NCI-H460 (cell line): ENCODE data around the gene SLC9A9. TPM values are rescaled to one million over a fixed set of nuclear protein-coding genes. Genes with fewer than 3 reads are reported as not detected.
"Not testable (repeated sequence)": the region's sequence is repeated elsewhere in the genome, so short reads cannot be mapped to it uniquely, and the experiment has no call there.

Experiments used
- DNase-seq: peaks from one replicate; pipeline ENCODE4 v3.0.0-alpha.2; 2016; ENCODE audit warnings: low read depth; ENCODE audit errors: extremely low read depth
- total RNA-seq: library from RNA; depleted of rRNA; stranded (reverse); fragments of >200 nt; shearing (Covaris generic); gene quantifications from 2 replicates; pipeline ENCODE4 v1.2.3, GENCODE V29; 2014

SLC9A9 gene
- total RNA-seq, 1 experiment from 2014 or later = 1.1 TPM

DNA sequence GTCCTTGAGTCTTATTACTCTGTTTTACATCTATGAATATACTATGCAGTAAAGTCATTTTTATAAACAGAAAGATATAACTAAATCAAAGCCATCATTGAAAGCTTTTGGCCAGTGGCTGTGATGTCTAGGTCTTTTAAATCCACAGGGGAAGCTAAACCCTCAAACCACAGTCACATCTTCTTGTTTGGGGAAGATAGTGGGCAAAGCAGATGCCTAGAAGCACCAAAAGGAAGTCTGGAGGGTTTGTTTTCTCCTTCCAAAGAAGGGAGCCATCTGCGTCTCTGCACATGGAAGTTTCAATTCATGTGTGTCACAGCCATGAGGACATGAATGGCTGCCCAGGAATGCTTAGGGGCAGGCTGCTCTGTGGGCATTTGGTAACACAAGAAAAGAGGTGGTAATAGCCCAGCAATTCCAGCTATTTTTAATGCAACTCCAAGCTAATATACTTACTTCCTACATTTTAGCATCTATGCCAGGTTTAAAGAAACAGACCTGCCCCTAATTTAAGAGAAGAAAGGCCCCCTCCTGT is 322.2 kb downstream of the SLC9A9 start:
- no peak for DNase-seq

DNA sequence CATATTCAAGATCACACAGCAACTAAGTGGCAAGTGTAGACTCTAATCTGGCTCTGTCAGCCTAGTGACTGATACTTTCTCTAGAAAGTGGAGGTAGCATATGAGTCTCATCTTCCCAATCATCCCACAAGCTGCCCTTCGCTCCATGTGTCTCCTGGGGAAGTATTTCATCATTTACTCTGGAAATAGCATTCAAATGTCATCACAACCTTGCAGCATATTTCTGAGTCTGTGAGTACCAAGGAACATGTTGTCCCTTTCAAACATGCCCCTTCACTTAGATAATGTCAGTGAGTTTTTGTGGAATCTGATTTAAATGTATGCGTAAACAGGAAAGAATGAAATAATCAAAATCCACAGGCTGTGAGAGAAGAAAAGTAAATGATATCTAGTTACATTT is 322.9 kb downstream of the SLC9A9 start:
- DNase-seq = no peak

DNA sequence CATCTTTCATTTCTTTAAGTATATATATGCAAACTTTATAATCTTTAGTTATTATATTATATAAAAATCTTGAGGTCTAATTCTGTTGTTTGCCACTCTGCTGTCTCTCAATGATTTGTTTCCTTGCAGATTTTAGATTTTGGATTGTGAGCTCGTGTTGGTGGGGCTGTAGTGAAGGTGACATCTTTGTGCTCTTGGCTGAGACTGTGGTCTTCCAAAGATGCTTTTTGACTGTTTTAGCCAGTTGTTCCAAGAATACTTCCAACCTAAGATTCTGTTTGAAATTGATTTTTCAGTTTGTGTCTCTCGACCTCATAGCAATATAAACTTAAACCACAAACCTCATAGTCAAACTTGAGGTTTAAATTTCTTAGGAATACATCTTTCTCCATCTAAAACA is 326.5 kb downstream of the SLC9A9 start:
- no peak for DNase-seq

DNA sequence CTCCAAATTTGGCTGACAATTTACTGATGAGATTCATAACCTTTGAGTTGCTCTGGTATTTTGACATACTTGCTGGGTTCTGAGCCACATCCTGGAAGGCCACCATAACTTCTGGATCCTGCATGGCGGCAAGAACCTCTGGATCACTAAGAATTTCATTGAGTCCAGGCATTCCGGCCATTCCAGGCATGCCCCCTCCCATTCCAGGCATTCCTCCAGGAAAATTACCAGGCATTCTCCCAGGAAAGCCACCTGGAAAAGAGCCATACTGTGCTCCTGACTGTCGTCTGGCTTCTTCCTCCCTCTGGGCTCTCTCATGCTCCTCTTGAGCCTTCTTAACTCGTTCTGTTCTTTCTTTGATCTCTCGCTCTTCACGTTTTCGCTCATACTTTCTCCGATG is 331.1 kb downstream of the SLC9A9 start:
- DNase-seq = not testable (repeated sequence)

DNA sequence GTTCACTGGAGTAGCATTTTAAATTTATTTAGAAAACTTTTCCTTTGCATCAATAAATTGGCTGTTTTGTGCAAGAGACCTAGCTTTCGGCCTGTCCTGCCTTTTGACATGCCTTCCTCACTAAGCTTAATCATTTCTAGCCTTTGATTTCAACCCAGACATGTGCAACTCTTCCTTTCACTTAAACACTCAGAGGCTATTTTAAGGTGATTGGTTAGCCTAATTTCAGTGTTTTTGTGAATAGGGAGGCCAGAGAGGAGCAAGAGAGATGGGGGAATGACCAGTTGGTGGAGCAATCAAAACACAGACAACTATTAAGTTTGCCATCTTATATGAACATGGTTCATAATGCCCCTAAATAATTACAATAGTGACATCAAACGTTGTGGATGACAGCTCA is 333.4 kb downstream of the SLC9A9 start:
- no peak for DNase-seq

DNA sequence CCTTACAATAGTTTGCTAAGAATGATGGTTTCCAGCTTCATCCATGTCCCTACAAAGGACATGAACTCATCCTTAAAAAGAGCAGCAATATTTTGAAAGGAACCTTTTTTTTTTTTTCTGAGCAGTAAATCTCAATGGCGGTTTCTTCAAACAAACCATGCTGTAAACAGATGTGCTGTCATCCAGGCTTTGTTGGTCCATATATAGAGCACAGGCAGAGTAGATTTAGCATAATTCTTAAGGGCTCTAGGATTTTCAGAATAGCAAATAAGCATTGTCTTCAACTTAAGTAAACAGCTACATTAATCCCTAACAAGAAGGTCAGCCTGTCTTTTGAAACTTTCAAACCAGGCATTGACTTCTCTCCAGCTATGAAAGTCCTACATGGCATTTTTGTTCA is 334.2 kb downstream of the SLC9A9 start:
- DNase-seq = no peak

DNA sequence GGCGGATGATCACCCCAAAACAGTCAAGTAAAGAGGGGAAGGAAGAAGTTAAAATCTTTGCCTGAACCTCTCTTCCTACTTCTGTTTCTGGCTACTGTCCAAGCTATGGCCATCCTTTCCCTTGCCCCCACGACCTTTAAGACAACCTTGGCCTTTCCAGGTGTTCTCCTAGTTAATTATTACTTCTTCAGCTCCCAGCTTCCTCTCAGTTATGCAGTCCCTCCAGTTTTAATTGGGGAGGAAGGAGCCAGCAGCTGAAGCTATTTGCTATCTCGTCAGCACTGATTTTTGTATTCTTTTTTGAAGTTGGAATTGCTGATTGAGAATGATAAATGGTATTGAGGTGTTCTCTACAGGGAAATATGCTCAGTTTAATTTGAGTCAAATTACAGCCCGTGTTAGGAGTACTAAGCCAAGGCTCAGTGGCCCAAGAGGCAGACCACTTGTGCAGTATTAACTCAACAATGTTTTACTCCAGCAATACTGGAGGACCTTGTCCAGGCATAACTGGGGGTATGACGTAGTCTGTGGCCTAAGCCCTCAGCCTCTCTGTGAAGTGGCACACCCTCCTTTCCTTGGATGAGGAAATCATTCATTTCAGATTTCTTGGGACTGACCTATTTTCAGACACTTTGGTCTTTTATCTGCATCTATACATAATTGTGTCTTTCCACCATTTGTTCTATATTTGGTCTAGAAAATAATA is 336.9 kb downstream of the SLC9A9 start:
- DNase-seq = no peak

DNA sequence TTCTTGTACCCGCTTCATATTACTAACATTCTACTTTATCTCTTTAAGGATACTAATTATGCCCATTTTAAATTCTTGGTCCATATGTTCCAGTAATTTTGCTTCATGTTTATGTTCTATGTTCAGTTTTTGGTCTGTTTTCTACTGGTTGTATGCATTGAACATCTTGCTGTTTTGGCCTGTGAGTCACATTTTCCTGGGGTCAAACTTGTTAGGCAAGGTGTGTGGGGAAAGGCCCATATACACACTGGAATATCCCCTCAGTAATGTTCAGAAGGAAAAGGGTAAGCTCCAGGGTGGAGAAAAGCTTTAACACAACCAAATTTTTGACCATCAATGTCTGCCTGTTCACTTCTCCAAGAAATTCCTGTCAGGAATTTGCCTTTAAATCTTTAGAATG is 337.7 kb downstream of the SLC9A9 start:
- no peak for DNase-seq

DNA sequence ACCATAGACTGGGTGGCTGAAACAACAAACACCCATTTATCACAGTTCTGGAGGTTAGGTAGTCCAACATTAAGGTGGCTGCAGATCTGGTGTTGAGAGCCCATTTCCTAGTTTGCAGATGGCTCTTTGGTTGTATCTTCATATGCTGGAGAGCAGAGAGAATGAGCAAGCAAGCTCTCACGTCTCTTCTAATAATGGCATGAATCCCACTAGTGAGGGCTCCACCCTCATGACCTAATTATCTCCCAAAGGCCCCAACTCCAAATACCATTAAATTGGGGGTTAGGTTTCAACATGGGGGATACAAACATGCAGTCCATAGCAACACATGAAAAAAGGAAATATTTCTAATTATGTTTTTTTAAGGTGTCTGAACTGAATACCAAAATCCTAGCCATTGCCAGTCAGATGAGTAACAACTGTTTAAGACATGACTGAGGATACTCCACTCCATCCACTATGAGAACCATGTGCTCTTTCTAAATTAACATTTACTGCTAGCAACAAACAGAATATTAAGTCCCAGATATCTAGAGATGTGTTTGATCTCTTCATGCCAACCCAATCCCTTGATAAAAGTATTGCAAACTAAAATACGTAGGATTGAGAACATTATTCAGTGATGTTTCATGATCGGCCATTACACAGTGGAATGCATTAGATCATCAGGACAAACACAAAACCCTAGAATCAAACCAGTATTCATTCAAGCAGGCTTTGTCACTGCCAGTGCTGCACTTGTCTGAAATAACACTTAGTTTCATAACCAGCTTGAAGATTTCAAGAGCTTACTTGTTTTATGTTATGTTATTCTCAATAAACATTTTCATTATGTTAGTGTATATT is 340.3 kb downstream of the SLC9A9 start:
- no peak for DNase-seq

DNA sequence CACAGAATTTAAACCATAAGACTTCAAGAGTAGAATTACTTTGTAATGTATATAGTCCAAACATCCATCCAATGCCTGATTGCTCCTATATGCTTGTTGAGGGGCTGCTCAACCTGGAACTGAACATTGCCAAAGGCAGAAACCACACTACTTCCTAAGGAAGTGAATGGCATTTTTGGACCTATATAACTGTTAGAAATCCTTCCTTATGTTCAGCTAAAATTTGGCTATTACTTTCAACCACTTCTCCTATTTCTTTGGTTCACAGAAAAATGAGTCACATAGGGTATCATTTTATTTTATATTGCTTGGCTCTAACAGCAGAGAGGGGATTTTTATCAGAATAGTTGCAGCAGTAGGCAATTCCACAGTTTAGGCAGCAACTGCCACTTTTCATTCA is 342.1 kb downstream of the SLC9A9 start:
- no peak for DNase-seq

DNA sequence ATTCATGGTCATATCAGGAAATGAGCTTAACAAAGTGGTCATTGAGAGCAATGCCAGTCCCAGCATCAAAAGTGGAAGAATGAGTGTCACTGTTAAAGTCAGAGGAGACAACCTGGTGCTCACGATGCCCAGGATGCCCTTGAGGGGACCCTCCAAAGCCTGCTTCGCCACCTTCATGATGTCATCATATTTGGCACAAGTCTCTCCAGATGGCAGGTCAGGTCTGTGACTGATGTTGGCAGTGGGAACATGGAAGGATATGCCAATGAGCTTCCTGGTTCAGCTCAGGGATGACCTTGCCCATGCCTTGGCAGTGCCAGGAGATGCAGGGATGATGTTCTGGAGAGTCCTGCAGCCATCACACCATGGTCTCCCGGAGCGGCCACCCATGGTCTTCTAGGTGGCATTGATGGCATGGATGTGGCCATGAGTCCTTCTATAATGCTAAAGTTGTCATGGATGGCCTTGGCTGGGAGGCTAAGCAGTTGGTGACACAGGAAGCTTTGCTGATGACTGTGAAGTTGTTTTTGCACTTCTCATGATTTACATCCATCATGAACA is 344.9 kb downstream of the SLC9A9 start:
- no peak for DNase-seq

DNA sequence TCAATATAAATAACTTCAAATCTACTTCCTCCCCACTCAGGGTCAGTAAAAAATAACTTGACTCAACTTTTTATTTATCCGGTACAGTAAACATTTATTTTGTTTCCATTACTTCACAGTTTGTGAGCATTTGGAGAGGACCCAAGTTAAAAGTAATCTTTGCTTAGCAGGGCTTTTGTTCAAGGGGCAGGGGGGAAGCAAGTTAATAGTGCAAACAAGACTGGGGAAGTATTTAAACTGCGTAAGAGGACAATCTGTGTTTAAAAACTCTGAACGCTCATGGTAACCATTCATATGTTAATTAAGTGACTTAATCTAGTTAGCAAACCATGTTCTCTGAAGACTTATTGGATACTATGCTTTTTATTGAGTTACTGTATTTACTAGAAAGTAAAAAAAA is 346.2 kb downstream of the SLC9A9 start:
- no peak for DNase-seq

DNA sequence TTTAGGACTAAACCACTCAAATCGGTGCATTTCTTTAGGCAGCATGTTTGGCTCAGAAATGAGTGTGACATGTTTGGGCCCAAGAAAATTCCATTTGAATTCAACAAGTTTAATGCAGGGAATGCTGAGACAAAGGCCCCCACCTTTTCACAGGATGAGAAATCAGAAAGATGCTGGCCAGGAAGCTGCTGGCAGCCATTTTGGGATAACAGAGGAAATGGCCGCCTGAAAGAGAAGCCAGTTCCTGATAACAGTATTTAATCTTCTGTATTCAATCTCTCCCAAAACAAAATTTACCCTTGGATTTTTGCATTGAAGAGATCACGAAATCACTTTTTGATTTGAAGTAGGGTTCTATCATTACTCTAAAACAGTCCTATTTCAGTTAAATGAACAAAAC is 350.9 kb downstream of the SLC9A9 start:
- no peak for DNase-seq

DNA sequence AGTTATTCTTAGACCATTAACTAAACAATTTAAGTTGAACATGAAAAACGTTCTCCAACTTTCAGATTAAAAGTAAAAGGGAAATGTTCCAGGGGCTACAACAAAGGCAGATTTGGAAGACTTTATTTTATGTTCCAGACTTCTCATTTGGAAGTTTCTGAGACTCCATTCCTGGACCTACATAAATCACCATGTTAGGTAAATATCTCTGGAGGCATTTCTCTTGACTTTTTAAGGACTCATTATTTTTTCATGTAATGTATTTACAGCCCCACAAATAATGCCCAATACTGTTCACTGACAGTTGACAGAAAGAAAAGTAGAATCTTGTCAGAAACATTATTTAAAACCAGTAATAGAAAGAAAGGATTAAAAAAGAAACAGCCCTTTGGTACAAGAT is 352.1 kb downstream of the SLC9A9 start:
- DNase-seq = no peak

DNA sequence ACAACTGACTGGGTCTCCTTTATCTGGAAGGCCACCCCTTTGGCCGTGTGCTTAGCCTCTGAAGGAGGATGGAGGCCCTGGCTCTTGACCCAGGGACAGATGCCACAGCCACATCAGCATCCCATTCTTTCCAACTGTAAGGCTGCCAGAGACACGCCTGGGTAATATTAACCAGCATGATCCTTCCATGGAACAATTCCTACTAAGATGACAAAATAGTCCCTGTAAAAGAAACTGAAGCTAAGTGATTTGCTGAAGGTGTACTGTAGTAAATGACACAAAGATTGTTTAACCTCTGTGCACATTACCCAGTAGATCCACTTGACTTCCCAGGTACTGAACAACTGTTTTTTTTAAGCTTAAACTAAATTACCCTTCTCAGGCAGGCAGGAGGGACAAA is 352.7 kb downstream of the SLC9A9 start:
- no peak for DNase-seq

DNA sequence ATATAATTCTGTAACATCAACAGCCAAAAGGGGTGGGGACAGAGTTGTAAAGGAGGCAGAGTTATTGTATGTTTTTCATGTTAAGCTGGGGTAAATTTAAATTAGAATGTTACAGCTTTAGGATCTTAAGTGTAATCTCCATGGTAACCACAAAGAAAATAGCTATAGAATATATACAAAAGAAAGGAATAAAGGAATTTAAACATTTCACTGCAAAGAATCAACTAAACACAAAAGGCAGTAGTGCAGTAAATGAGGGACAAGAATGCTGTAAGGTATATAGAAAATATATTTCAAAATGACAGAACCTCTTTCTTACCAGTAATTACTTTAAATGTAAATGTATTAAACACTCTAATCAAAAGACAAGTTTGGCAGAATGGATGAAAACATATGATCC is 361.7 kb downstream of the SLC9A9 start:
- DNase-seq = no peak

DNA sequence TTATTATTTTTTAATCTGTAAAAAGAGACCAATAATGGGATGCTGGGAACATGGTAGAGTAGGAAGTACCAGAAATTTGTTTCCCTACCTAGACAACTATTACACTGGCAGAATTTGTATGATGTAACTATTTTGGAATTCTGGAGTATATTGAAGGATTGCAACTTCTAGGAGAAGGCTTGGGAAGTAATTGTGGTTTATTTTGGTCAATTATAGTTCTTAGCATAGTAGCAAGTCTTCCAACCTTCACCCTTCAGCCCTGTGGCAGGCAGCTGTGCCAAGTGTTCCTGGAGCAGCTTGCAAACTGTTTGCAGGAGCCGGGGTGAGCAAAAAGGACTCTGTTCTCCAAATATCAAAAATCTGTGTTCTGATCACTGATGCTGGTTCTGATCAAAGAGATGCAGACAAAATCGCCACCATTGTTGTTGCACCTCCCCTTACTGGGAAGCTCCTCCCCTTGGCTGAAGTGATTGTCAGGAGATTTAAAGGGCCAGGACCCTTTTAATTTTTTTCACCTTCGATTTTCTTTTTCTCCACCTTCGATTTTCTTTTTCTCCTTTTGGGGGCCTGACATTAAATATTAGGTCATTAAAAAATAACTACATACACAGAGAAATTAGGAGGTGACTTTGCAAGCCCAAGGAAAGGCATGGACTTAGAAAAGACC is 363.3 kb downstream of the SLC9A9 start:
- no peak for DNase-seq

DNA sequence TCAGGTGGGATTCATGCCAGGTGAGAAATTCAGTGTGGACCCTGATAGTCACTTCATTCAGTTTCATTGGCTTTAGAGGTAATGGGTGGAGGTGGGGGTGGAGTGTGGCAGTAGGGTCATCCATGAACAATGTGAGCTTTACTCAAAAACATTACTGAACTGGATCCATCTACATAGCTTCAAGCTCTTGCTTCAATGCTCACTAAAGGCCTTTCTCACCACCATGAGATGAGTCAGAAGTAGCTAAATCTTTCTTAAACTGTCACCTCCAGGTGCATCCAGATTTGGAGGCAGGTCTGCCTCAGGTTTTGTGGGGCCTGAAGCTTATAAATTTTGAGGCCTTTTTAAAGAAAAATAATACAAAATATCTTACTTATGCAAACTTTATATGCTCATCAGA is 365.1 kb downstream of the SLC9A9 start:
- no peak for DNase-seq

DNA sequence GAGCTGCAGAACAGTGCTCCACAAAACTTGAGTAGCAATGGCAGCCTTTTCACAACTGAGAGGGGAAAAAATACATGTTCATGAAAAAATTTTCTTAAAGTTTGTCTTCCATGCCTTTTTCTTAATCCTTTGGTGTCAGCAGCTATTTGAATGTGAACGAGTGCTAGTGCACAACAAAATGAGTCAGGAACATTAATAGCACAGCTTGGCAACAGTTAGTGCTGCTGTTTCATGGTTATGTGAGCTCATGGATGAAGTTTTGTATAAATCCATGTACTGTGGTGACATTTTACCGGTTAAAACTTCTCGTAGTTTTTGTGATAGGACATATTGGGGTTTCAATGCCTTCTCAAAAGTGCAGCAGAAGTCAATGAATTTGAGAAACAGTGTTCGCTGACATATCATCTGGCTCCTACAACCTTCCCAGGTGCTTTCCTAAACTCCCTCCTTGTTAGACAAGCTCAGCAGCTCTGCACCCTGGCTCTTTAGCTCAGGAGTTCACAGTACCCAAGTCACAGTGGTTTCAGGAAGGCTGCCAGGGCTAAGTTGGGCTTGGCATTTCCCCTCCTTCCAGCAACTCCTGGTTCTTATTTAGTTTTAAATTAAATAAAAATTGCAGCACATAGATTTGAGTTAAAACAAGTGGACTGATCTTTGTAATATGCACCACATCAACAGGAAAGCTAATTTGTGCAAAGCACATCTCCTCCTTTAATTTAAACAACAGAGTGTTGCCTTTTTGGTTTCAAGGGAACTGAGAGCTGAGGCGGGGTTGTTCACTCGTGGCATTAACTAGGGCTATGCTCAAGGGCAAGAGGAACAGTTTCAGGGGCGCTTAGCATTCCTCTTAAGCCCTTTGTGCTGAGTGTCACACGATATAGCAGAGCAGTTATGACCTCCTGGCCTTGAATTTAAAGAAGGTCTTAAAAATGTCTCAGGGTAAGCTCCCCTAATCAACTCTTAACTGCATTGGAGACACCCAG is 365.9 kb downstream of the SLC9A9 start:
- no peak for DNase-seq

DNA sequence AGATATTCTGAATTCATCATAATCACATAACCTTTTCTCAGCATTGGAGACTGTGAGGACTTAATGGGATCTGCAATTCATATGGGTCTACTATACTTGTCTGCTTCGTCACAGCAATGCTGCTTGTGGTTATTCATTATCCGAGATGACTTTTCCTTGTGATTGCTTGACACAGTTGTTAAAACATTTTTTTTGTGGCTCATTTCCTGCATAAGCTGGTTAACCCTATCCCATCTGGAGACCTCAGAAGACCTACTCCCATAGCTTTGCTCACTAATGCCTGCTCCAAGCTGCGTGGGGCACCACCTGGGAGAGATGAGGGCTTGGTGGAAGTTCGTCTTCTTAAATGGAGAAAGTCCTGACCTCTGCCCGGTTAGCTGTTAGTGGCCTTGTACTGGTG is 367.9 kb downstream of the SLC9A9 start:
- DNase-seq = no peak
